ENCODE data around the gene P2RY13.

P2RY13 gene

DNA sequence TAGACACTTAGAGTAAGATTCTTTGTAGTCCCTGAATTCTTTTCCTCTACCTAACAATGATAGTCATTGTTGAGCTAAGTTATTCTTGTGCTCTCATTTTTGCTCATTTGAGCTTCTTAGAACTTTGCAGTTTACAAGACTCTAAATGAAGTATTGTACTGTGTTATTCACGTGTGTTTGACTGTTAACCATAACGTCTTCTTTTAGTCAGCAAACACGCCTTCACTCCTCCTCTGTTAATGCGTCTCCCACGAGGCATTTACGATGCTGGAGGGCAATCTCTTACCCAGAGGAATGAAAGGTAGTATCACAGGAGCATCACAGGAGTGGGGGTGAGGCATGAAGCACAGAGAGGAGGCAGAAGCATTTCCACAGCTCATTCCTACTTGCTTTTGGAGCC, 36.2 kb downstream of the P2RY13 start:
- no peak for DNase-seq (ENCODE audit: low spot score)

DNA sequence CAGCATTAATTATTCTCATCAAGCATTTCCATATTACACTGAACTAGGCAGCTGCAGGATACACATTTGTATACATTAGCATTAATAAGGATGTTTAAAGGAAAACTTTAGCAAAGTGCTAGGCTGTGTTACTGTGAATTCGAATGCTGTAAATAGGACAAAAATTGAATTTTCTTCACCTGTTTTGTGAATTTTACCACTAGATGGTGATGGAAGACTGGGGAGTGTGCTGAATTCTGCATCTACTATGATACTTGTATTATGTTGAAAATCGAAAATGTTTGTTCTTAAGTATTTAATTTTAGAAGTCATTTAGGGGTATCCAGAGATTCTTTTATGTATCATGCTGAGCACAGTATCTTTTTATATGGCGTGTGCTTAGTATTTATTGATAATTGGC, 38.7 kb downstream of the P2RY13 start:
- DNase-seq (ENCODE audit: low spot score) = peak; percentile 5

DNA sequence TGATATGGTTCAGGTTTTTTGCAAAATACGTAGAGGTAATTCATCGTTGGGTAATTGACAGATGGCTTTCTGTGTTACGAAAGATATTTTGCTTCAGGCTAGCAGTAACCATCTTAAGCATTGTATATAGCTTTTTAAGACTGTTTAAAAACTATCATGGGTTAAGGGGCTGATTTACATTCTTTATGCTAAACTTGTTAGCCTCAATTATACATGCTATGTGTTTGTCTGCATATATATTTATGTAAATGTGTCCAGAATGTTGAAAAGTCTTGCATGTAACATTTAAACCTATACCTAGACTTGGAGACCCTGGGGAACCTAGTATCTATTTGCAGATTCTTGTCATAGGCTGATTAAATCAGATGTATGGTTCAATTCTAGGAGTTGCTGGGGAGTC, 39.9 kb downstream of the P2RY13 start:
- no peak for DNase-seq (ENCODE audit: low spot score)

DNA sequence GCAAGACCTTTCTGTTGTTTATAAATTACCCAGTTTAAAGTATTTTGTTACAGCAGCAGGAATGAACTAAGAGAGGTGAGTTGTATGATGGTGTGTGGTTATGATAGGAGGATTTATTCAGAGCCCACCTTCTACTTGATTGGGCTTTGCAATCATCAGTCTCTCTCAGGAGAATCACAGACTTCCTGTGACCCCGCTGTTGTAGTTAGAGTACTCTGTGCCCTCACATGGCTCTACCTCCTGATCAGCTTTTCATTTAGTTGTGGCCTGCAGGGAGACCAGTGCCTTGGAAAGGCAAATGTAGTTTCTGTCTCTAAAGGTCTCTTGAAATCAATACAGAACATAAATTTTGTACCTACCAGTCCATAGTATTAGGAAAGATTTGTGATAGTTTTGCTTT, 43.4 kb downstream of the P2RY13 start:
- DNase-seq (ENCODE audit: low spot score) = no peak

DNA sequence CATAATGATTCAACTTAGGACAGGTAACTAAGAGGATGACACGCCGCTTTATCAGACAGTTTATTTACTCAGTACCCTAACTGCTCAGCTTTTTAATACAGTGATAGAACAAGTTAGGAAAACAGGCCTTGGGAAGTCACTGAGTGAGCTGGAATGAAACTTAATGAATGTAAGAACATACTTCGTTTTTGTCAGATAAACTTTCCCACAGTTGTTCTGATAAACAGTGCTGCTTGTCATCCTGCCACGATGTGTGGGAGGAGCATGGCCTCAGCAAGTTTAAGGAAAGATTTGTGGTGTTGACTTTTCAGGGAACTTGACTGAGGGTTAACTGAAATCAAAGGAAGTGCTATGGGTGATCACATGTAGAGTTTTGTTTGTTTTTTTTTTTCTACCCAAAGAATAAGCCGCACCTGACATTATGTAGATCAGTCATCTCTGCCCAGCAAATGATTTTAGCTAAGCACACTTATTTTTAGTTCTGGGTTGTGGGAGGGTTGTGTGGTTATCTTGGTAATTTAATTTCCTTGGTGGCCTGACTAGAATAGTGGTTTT, 45.4 kb downstream of the P2RY13 start:
- no peak for DNase-seq (ENCODE audit: low spot score)

DNA sequence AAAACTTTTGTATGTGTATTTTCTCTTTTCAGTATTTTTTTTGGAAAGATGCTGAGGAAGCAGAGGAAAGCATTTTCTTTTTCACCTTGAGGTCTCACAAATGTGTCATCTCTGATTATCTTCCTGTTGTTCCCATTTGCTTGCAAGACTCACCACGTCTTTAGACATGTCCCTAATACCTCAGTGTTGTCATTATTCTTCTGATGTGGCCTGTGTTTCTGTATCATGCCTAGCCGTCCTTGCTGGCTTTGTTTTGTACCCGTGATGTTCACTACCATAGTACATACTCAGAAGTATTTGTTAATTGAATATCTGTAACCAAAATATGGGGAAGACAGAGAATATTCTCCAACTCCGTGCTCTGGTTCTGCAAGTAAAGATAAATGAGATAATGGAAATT, 46.0 kb downstream of the P2RY13 start:
- DNase-seq (ENCODE audit: low spot score) = no peak

DNA sequence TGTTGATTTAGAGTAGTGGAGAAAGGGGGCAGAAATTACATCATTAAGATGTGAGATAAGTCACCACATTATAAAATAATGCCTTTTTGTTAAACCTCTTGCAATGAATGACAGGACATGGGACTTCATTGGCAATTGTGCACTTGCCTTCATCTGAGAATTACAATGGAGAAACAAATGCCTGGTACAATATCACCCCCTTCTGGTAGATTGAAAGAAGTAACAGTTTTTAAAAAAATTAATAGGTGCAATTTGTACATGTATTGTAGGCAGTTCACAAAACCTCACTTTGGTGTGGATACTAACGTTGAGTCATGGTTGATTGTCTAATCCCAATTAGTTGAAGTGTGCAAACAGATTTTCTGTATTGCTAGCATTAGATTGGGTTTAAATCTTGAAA, 46.4 kb downstream of the P2RY13 start:
- peak; percentile 10 for DNase-seq (ENCODE audit: low spot score)

DNA sequence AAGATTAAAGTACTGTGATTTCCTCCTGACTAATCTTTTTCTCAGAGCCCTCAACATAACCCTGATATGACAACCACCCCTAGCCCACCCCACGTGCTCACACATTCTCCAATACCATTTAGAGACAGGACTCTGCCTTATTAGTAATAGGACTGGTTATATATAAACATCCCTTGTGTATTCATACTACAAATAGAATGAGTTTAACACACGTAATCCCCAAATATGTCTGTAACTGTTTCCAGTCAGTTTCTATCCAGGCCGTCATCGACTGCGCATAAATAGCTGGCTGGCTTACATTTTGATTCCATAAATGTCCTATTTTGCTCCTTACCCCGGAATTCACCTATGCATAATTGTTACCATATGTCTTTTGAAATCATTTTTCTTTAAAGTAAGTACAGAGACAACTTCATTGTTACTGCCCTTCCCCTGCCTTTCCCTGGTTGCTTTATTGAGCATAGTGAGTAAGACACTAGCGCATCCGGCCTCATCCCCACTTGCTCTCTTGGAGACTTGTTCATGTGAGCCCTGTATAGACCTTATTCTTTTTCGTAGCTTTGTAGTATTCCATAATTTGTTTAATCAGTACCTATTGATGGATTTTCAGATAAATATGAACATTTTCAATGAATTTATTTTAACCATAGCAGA, 47.6 kb downstream of the P2RY13 start:
- DNase-seq (ENCODE audit: low spot score) = no peak

DNA sequence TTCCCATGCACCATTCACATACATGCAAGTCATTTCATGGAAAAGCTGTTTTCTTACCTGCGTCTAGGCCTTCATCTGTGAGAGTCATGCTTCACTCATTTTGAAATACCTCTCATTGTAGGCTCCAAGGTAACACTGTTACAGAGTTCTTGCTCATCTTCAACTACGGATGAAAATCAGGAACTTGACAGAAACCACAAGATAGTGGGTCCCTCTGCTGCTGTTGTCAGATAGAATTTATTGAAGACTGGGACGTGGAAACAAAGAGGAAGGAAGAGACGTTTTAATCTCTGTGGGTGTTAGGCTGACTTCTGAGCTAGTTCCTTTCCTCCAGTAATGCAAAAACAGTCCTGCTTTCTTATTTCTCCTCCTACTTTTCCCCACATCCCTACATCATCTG, 51.1 kb downstream of the P2RY13 start, which contains the start of gene P2RY14:
P2RY14 (minus strand) TSS at position 313 of the 400 bp plus-strand sequence. CDS start 64,226 bp downstream, outside the sequence.
- DNase-seq (ENCODE audit: low spot score) = no peak

DNA sequence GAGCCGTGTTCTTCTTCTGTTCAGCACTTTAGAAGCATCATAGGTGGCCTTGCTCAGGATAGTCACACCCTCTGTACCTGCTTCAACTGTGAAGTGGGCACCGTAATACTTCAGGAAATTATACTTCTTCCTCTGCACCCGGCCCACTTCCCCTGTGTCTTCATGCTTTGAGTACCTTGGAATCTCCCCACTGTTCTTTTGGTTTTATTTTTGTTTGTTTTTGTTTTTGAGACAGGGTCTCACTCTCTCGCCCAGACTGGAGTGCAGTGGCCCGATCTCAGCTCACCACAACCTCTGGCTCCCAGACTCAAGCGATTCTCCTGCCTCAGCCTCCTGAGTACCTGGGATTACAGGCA, 52.7 kb downstream of the P2RY13 start:
- DNase-seq (ENCODE audit: low spot score) = no peak
